Chondrocyte (in vitro differentiated cells): ENCODE data around the gene ACADVL. TPM values are rescaled to one million over a fixed set of nuclear protein-coding genes. Genes with fewer than 3 reads are reported as not detected.

Experiments
- DNase-seq: peaks from one replicate; pipeline ENCODE4 v3.0.0; 2021; ENCODE audit warnings: mixed read lengths, low spot score
- H3K27ac Mint-ChIP-seq: one replicate; pipeline ENCODE4 v1.8.0; 2021; ENCODE audit warnings: mild to moderate bottlenecking, moderate library complexity, mixed read lengths; ENCODE audit not compliant: unreplicated experiment
- H3K27me3 Mint-ChIP-seq: 2 replicates; pipeline ENCODE4 v1.8.0; 2021; ENCODE audit warnings: low read depth, mixed read lengths
- H3K36me3 Mint-ChIP-seq: 2 replicates; pipeline ENCODE4 v1.8.0; 2021; ENCODE audit warnings: low read depth, mixed read lengths
- H3K4me1 Mint-ChIP-seq: 2 replicates; pipeline ENCODE4 v1.8.0; 2021; ENCODE audit warnings: low read depth, mild to moderate bottlenecking, mixed read lengths
- H3K4me3 Mint-ChIP-seq: one replicate; pipeline ENCODE4 v1.8.0; 2021; ENCODE audit warnings: mild to moderate bottlenecking, moderate library complexity, mixed read lengths; ENCODE audit not compliant: unreplicated experiment
- H3K9me3 Mint-ChIP-seq: 2 replicates; pipeline ENCODE4 v1.8.0; 2021; ENCODE audit warnings: low read depth, mixed read lengths
- CTCF ChIP-seq: fragments of 200-600 bp; sonication (generic); IDR thresholded peaks from 2 replicates; pipeline ENCODE4 v1.5.0; 2021; ENCODE audit warnings: antibody characterized with exemption, mild to moderate bottlenecking, moderate library complexity
- total RNA-seq: library from RNA; stranded (reverse); gene quantifications from 3 replicates; pipeline ENCODE4 v1.2.1, GENCODE V29; 2021

ACADVL gene
- total RNA-seq, 1 donor from 2014 or later, result 454 TPM

DNA sequence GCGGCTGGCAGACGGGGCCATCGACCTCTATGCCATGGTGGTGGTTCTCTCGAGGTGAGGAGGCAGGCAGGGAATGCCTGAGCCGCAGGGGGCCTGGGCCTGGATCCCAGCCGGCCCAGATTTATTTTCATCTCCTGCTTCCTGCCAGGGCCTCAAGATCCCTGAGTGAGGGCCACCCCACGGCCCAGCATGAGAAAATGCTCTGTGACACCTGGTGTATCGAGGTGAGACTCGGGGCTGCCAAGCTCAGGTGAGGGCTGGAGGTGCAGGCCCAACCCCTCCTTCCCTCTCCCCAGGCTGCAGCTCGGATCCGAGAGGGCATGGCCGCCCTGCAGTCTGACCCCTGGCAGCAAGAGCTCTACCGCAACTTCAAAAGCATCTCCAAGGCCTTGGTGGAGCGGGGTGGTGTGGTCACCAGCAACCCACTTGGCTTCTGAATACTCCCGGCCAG lies 4.9 kb downstream of the ACADVL start:
- Mint-ChIP-seq H3K36me3 (peaks cover 29% of the 10 kb centered on the region), H3K27me3 (no peaks in the 10 kb centered on the region), H3K4me3 (no peak overlapping the region), H3K9me3 (no peaks in the 10 kb centered on the region), H3K4me1 (peaks cover 44% of the 10 kb centered on the region), H3K27ac (peak overlapping the region; percentile 80)
- TF ChIP-seq CTCF, result no peak
- no peak for DNase-seq

GRCh38 chr17:7225711-7226331 lies 6.1 kb downstream of the ACADVL start:
- Mint-ChIP-seq H3K36me3 (peaks cover 31% of the 10 kb centered on the region), H3K9me3 (no peaks in the 10 kb centered on the region), H3K27me3 (no peaks in the 10 kb centered on the region), H3K4me1 (peaks cover 41% of the 10 kb centered on the region), H3K4me3 (no peak overlapping the region), H3K27ac (no peak overlapping the region)
- no peak for DNase-seq
- TF ChIP-seq CTCF, result no peak

DNA sequence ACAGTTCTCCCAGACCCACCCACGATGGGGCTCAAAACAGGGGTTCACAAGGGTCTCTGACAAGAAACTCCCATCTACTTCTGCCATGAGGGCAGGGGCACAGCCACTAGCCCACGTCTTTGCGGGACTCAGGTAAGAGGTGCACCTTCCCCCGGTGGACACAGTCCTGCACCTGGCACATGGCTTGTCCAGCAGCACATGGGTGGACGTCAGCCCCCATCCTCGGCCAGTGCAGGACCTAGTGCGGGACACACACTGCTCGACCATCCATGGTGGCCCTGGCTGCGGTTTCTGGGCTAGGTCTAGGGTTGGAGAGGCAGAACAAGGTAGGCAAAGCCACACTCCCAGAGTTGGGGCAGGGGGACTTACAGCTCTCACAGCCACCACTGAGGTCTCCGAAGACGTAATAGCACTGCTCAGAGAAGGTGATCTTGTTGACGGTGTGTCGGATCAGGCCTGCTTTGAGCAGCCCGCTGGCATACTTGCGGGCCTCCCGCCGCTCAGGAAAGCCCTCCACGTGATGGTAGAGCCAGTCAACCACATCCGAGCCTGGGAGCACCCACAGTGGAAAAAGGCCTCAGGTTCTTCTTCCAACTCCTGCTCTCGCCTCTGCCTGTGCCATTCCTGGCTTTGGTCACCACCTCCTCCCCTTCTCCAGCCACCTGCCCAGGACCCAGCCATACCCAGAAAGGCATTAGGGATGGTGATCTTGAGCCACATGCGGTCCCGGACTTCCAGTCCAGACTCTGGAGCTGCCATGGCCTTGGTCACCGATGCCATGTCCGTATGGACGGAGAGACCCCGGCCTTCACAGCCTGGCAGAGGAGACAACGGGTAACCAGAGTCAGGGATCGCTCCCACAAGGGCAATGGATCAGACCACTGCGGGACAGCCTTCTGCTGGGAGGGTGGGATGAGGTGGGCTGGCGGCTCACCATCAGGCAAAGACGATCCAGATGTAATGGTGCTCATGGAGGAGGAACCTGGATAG lies 7.3 kb downstream of the ACADVL start:
- no peak for TF ChIP-seq CTCF
- Mint-ChIP-seq H3K36me3 (peaks cover 29% of the 10 kb centered on the region), H3K27ac (peak overlapping the region; percentile 8), H3K4me3 (no peak overlapping the region), H3K27me3 (no peaks in the 10 kb centered on the region), H3K9me3 (no peaks in the 10 kb centered on the region), H3K4me1 (peaks cover 34% of the 10 kb centered on the region)
- no peak for DNase-seq

DNA sequence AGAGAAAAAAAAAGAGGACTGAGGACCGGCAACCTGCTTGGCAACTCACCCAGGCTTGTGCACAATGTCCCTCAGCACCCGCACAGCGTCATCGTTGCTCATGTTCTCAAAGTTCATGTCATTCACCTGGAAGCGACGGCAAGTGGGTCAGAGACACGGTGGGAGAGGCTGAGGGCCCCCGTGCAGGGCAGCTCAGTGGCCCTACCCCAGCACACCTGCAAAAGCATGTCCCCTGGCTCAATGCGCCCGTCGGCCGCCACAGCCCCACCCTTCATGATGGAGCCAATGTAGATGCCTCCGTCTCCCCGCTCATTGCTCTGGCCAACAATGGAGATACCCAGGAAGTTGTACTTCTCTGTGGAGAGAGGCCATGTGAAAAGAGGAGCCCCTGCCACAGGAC lies 9.2 kb downstream of the ACADVL start:
- peaks cover 20% of the 10 kb centered on the region for H3K36me3 Mint-ChIP-seq
- H3K27me3 Mint-ChIP-seq, result no peaks in the 10 kb centered on the region
- H3K27ac Mint-ChIP-seq, result no peak overlapping the region
- H3K9me3 Mint-ChIP-seq, result no peaks in the 10 kb centered on the region
- no peak for TF ChIP-seq CTCF
- no peak for DNase-seq
- peaks cover 39% of the 10 kb centered on the region for H3K4me1 Mint-ChIP-seq
- H3K4me3 Mint-ChIP-seq, result no peak overlapping the region

DNA sequence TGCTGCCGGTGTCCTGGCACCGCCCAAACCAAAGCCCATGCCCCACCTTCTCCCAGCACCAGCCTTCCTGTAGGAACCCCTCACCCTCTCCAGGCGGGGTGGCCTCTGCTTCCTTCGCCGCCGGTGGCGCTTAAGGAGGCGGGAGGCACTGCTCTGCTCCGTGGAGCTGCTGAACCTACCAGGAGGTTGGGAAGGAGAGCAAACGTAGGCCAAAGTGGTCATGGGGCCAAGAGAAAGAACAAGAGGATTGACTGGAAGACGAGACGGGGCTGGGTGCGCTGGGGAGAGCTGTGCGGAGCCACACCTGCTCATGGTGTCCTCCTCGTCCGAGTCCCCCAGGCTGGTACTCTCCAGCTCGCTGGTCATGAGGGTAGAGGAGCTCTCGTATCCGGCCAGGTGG lies 9.8 kb downstream of the ACADVL start:
- Mint-ChIP-seq H3K27ac (no peak overlapping the region), H3K4me1 (peaks cover 37% of the 10 kb centered on the region), H3K9me3 (no peaks in the 10 kb centered on the region), H3K27me3 (no peaks in the 10 kb centered on the region), H3K4me3 (no peak overlapping the region), H3K36me3 (peaks cover 18% of the 10 kb centered on the region)
- TF ChIP-seq CTCF, result no peak
- DNase-seq, result no peak
